ENCODE data around the gene GOLGA8Q.
"Not testable (repeated sequence)": the region's sequence is repeated elsewhere in the genome, so short reads cannot be mapped to it uniquely, and the experiment has no call there.

The GOLGA8Q gene, protein sequence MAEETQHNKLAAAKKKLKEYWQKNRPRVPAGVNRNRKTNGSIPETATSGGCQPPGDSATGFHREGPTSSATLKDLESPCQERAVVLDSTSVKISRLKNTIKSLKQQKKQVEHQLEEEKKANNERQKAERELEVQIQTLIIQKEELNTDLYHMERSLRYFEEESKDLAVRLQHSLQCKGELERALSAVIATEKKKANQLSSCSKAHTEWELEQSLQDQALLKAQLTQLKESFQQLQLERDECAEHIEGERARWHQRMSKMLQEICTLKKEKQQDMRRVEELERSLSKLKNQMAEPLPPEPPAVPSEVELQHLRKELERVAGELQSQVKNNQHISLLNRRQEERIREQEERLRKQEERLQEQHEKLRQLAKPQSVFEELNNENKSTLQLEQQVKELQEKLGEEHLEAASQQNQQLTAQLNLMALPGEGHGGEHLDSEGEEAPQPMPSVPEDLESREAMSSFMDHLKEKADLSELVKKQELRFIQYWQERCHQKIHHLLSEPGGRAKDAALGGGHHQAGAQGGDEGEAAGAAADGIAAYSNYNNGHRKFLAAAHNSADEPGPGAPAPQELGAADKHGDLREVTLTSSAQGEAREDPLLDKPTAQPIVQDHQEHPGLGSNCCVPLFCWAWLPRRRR

DNA sequence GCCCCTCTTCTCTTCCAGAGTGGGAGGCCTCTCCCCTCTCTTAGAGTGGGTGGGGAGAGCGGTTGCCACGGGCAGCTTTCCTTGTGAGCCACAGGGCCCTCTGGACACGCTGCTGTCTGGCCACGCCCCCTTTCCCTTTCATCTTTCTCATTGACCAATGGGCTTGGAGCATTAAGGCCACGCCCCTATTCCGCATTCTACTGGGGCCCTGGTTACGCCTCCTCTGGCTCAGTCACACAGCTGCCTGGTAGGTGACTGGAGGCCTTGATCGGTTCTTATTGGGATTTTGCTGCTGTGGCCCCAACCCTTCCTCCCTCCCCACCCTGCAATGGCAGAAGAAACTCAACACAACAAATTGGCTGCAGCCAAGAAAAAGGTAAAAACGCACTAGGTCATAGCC is at the start of gene GOLGA8Q:
GOLGA8Q (plus strand) TSS at position 301 of the 400 bp plus-strand sequence; CDS start at position 329, 28 bp downstream.
- DNase-seq (ENCODE audit: low read depth): not testable (repeated sequence)

DNA sequence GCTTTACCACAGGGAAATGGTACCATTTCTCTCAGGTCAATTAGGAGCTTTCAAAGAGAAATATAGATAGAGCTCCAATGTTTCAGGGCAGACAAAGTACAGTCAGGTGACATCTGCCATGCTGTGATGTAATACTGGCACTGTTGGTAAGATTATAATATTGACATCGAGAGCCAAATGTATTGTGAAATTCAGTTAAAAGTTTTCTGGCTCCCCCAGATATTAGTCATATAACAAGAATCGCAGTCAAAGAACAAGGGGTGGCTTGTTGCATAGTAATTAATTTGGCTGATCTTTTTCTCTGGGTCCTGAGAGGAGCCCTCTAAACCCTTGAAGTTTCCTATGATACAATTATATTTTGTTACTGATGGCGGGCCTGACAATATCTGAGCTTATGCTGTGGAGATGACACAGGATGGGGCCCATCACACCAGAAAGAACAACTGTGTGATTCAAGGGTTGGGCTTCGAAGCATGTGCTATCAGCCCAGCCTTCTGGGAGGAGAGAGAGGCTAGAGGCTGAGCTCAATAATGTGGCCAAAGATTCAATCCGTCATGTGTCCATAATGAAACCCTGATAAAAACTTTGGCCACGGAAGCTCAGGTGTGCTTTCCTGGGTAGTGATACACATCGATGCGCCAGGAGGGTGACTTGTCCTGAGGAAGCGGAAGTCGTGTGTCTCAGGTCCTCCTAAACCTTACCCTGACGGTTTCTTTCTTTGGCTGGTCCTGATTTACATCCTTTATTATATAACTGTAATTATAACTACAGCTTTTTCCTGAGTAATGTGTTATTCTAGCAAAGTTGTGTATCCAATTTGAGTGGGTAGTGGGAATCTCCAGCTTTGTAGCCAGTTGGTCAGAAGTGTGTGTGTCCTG is 48.7 kb upstream of the GOLGA8Q start:
- not testable (repeated sequence) for DNase-seq (ENCODE audit: low read depth)

DNA sequence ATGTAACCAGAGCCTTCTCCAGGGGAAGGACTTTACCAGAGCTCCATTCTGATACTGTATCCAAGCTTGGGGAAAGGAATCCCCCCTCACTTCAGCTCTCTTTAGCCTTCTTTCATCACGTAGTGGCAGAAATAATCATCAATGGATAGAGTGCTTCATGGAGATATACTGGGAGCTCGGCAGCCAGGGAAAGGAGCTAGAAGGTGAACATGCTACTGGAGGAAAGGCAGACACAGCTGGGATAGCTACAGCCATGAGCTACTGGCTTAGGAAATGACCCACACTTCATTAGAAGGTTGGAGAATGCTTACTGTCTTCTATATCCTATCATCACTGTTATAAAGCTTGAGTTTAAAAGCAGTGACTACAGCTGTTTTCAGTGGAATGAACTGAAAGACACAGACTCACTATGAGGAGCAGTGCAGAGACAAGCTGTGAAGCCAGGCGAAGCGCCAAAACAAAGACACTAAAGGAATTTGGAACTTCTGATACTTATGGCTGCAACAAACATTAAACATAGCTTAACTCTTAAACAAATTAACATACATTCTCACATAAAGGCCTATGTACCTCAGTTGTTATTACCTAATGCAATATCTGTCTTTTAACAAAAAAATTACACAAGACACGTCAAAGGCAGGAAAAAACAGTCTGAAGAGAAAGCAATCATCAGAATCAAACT is 47.5 kb upstream of the GOLGA8Q start:
- DNase-seq (ENCODE audit: low read depth): not testable (repeated sequence)

DNA sequence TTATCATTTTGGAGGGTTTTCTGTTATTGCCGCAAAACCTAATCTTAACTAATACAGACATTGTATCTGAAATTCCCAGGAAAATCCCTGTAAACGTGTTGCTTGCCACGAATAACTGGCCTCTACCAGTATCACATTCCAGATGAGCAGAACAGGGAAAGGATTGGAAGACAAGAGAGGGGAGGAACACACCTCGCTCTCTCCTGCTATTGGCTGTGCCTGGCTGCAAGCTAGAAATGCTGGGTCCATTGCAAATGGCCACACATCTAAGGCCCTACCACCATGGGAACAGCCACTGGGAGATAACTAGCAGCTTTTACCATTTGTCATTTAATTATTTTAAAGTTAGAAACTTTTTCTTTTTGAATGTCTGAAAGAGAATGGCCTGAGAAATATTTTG is 37.3 kb upstream of the GOLGA8Q start:
- not testable (repeated sequence) for DNase-seq (ENCODE audit: low read depth)

DNA sequence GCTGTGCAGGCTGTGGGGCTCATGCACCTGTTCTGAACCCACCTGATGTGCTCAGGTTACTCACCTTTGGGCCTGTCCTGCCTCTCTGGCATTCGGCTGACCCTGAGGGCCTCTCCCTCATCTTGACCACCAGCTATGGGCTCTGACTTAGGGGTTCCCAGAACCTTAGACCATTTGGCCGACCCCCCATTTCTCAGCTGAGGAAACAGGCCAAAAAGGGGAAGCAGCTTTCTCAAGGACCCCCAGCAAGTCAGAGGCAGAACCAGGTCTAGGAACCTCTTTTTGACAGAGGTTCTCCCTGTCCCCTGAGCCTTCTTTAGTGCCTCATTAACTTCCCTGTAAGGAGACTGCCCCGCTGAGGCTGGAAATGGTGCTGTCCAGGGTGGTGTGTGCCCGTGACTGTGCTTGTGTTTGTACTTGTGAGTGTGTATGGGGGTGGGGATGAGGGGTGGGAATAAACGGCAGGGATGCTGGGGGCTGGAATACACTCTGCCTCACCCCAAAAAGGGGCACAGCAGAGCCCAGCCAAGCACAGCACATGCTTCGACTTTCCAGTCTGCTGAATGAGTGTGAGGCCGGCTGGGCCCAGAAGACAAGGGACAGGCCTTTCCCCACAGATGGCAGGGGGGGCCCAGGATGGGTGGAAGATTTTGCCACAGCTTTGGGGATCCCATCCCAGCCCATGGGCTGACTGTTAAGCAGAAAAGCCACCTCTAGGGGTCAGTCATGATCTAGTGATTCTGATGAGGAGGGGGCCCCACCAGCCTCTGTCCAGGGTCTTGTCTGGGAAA is 28.2 kb upstream of the GOLGA8Q start:
- DNase-seq (ENCODE audit: low read depth): not testable (repeated sequence)

DNA sequence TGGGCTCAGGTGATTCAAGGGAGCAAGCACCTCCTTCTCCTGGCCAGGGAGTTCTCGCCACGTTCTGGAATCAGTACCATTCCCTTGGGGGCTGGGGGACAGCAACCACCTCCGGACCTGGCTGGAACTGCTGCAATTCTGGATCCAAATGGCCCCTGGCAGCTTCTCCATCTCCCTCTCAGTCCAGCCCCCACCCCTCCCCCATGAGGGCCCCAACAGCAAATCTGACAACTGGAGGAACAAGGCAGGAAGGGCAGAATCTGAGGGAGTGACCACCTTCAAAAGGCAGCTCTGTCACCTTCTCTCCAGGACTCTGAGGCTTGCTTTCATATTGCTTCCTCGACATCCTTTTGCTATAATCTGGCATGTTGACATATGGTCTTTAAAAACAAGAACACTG is 25.9 kb upstream of the GOLGA8Q start:
- not testable (repeated sequence) for DNase-seq (ENCODE audit: low read depth)

DNA sequence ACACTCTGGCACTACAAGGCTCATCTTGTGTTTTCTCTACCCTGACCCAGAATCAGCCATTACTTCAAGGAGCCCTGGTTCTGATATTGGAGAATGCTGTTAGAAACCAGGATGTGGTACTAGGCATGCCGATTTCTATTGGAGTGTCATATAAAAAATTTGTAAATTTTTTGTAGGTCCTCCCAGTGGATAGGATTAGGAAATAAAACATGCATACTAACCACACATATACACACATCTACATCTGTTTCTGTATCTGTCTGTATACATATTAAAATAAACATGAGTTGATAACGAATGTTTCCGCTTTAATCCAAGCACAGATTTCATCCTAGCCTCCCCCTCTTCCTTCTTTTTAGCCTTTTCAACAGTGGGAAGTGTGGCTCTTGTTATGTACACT is 22.8 kb upstream of the GOLGA8Q start:
- DNase-seq (ENCODE audit: low read depth): not testable (repeated sequence)

DNA sequence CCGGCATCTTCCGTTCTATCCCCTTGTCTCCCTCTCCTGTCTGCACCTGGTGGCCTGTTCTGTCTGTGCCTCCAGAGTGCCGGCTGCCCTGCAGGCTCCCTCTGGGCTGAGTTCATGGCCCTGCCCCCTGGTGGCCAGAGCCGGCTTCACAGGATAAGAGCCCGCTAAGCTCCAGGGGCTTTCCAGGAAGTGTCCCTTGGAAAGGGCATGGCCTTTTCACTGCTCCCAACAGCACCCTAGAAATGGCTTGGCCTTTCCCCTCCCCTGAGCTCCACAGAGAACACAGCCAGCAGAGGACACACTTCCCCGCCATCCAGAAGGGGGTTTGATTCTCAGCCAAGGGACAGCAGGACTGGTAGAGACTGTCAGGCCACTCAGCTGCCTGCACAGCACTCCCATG is 15.1 kb downstream of the GOLGA8Q start:
- DNase-seq (ENCODE audit: low read depth): not testable (repeated sequence)

DNA sequence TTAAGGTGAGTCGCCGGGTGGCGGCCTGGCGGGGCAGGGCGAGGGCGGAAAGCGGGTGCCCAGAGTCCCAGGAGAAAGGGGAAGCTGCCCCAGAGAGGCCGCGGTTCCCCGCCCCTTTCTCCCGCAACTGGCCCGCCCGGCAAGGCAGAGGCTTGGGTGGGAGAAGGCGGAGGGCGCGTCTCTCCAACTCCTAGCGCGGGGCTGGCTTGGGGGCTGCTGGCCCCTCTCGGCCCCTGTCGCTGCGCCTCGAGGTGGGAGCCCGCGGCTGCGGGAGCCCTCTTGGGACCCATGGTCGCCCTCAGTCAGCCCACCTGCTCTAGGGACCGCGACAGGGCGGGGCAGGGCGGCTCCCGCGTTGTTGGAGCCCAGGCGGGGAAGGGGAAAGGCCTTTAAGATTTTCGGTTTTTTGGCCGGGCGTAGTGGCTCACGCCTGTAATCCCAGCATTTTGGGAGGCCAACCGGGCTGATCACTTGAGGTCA is 21.2 kb downstream of the GOLGA8Q start:
- DNase-seq (ENCODE audit: low read depth): not testable (repeated sequence)

DNA sequence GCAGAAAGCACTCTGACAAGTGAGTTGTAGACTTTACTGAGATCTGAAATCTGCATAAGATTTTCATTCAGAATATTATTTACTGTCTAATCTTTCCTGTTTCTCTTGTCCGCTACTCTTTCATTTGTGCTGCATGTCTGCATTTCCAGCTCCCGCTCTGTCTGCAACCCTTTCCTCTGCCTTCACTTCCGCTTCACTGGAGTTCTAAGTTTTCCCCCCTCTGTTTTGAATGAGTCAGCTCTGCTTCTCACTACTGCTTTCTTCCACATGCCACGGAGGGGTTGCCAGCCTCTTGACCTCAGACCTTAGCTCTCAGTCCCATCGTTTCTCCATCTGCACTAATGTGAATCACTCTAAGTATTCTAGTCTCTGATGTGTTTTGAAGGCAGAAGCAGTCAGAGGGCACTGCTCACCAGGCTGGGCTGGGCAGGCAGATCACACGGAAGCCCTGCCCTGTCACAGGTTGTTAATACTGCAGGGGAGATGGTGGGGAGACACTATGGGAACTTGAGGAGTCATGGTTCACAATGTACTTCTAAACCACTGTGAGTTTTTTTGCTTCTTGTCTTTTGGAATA is 27.6 kb downstream of the GOLGA8Q start:
- DNase-seq (ENCODE audit: low read depth): not testable (repeated sequence)

DNA sequence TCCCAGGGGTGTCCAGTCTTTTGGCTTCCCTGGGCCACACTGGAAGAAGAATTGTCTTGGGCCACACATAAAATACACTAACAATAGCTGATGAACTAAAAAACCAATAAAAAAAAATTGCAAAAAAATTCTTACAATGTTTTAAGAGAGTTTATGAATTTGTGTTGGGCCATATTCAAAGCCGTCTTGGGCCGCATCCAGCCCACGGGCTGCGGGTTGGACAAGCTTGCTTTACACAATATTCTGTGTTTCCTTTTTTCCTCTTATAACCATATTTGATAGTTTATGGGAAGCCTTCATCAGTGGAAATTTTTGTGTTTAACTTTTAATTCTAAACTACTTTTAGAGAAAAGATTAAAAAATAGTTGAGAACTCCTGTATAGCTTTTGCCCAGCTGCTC is 28.9 kb downstream of the GOLGA8Q start:
- not testable (repeated sequence) for DNase-seq (ENCODE audit: low read depth)

DNA sequence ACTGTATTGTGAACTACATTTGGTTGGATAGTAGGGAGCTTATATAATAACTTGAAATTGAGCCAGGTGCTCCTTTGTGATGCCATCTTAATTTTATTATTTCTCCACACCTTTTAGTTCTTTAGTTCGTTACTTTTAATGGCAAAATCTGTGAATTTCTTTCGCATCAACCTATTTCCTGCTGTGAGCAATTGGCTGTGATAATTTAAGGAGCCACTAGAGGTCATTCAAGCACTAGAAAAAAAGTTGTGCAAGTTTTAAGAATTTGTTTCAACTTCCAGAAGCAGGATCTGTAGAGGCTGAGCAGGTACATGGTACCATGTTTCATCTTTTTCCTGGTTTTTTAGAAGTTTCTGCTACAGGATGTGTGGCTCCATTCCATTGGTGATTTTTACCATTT is 47.1 kb downstream of the GOLGA8Q start:
- DNase-seq (ENCODE audit: low read depth): not testable (repeated sequence)

DNA sequence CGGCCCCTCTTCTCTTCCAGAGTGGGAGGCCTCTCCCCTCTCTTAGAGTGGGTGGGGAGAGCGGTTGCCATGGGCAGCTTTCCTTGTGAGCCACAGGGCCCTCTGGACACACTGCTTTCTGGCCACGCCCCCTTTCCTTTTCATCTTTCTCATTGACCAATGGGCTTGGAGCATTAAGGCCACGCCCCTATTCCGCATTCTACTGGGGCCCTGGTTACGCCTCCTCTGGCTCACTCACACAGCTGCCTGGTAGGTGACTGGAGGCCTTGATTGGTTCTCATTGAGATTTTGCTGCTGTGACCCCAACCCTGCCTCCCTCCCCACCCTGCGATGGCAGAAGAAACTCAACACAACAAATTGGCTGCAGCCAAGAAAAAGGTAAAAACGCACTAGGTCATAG is 51.9 kb downstream of the GOLGA8Q start, which contains the start of gene GOLGA8H:
GOLGA8H (plus strand) TSS at position 233 of the 400 bp plus-strand sequence; CDS start at position 331, 98 bp downstream.
- DNase-seq (ENCODE audit: low read depth): not testable (repeated sequence)

All from stimulated activated CD8-positive, alpha-beta memory T cell treated with anti-CD3 and anti-CD28 coated beads, Interleukin-15, amount 100 ng/mL, for 24 hours (primary cell).